Type B pancreatic cell (in vitro differentiated cells): ENCODE data around the gene PYGO2. TPM values are rescaled to one million over a fixed set of nuclear protein-coding genes. Genes with fewer than 3 reads are reported as not detected.

ENCODE experiments used
- DNase-seq: peaks from one replicate; pipeline ENCODE4 v3.0.0; 2021; ENCODE audit warnings: mixed read lengths; ENCODE audit not compliant: unreplicated experiment; ENCODE audit errors: extremely low spot score
- H3K27ac Mint-ChIP-seq: 2 replicates; pipeline ENCODE4 v1.8.0; 2021; ENCODE audit warnings: mild to moderate bottlenecking, mixed read lengths
- H3K27me3 Mint-ChIP-seq: 2 replicates; pipeline ENCODE4 v1.8.0; 2021; ENCODE audit warnings: mixed read lengths
- H3K36me3 Mint-ChIP-seq: 2 replicates; pipeline ENCODE4 v1.8.0; 2021; ENCODE audit warnings: mixed read lengths
- H3K4me1 Mint-ChIP-seq: one replicate; pipeline ENCODE4 v1.8.0; 2021; ENCODE audit warnings: mixed read lengths; ENCODE audit not compliant: unreplicated experiment
- H3K4me3 Mint-ChIP-seq: 2 replicates; pipeline ENCODE4 v1.8.0; 2021; ENCODE audit warnings: mild to moderate bottlenecking, mixed read lengths
- H3K9me3 Mint-ChIP-seq: 2 replicates; pipeline ENCODE4 v1.8.0; 2021; ENCODE audit warnings: mixed read lengths
- total RNA-seq: library from RNA; stranded (reverse); gene quantifications from 2 replicates; pipeline ENCODE4 v1.2.1, GENCODE V29; 2021; ENCODE audit warnings: low replicate concordance
- TF ChIP-seq, protein P1 (sequence below): fragments of 200-600 bp; sonication (generic); conservative IDR thresholded peaks from 2 replicates; pipeline ENCODE4 v1.5.0; 2021; ENCODE audit warnings: antibody characterized with exemption, mild to moderate bottlenecking

PYGO2 gene
- total RNA-seq, 1 donor from 2014 or later, result 49.0 TPM

GRCh38 chr1:154945160-154945961 is 16.2 kb downstream of the PYGO2 start:
- H3K27me3 Mint-ChIP-seq, result no peaks in the 10 kb centered on the region
- H3K36me3 Mint-ChIP-seq, result peaks cover 7% of the 10 kb centered on the region
- H3K27ac Mint-ChIP-seq, result peak overlapping the region; percentile 77
- no peaks in the 10 kb centered on the region for H3K9me3 Mint-ChIP-seq
- TF ChIP-seq, protein P1, sequence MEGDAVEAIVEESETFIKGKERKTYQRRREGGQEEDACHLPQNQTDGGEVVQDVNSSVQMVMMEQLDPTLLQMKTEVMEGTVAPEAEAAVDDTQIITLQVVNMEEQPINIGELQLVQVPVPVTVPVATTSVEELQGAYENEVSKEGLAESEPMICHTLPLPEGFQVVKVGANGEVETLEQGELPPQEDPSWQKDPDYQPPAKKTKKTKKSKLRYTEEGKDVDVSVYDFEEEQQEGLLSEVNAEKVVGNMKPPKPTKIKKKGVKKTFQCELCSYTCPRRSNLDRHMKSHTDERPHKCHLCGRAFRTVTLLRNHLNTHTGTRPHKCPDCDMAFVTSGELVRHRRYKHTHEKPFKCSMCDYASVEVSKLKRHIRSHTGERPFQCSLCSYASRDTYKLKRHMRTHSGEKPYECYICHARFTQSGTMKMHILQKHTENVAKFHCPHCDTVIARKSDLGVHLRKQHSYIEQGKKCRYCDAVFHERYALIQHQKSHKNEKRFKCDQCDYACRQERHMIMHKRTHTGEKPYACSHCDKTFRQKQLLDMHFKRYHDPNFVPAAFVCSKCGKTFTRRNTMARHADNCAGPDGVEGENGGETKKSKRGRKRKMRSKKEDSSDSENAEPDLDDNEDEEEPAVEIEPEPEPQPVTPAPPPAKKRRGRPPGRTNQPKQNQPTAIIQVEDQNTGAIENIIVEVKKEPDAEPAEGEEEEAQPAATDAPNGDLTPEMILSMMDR, result no peak
- no peak overlapping the region for H3K4me3 Mint-ChIP-seq
- H3K4me1 Mint-ChIP-seq, result peaks cover 20% of the 10 kb centered on the region
- no peak for DNase-seq

GRCh38 chr1:154944401-154945159 is 17.0 kb downstream of the PYGO2 start:
- Mint-ChIP-seq H3K27ac (peak overlapping the region; percentile 87), H3K4me1 (peaks cover 23% of the 10 kb centered on the region), H3K9me3 (no peaks in the 10 kb centered on the region), H3K36me3 (peaks cover 7% of the 10 kb centered on the region), H3K4me3 (peak overlapping the region; percentile 35), H3K27me3 (no peaks in the 10 kb centered on the region)
- DNase-seq, result no peak
- TF ChIP-seq, protein P1, result no peak

DNA sequence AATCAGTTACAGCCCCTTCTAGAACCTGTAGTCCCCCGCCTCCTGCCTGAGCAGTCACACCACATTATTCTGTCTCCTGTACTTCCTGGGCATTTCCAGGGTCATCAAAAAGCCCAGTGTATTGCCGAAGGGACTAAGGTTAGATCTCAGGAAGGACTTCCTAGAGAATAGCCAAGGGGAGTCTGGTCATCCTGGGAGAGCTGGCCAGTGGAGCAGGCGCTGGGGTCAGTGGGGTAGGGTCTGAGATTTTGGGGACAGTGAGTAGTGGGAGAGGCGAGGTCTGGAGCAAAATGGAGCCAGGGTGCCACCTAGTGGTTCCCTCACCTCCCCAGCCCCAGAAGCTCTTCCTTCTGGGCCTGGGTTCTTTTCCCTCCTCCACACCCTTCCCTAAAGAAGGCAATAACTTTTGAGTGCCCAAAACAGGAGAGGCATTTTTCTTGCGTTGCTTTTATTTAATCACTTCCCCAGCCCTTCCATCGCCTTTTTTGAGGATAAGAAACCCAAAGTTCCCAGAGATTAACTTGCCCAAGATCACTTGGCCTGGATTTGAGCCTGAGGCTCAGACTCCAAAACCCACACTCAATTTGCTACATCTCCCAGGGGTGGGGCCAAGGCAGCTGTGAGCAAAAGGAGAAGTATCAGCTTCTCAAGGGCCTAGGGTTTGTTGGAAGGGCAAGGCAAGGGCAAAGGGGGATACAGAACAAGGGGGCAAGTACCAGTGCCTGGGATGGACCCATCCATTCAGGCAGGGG is 17.8 kb downstream of the PYGO2 start:
- Mint-ChIP-seq H3K4me1 (peaks cover 29% of the 10 kb centered on the region), H3K4me3 (peak overlapping the region; percentile 22), H3K27ac (peak overlapping the region; percentile 87), H3K9me3 (no peaks in the 10 kb centered on the region), H3K36me3 (peaks cover 7% of the 10 kb centered on the region), H3K27me3 (no peaks in the 10 kb centered on the region)
- TF ChIP-seq, protein P1, result peak; percentile 87
- DNase-seq, result no peak

DNA sequence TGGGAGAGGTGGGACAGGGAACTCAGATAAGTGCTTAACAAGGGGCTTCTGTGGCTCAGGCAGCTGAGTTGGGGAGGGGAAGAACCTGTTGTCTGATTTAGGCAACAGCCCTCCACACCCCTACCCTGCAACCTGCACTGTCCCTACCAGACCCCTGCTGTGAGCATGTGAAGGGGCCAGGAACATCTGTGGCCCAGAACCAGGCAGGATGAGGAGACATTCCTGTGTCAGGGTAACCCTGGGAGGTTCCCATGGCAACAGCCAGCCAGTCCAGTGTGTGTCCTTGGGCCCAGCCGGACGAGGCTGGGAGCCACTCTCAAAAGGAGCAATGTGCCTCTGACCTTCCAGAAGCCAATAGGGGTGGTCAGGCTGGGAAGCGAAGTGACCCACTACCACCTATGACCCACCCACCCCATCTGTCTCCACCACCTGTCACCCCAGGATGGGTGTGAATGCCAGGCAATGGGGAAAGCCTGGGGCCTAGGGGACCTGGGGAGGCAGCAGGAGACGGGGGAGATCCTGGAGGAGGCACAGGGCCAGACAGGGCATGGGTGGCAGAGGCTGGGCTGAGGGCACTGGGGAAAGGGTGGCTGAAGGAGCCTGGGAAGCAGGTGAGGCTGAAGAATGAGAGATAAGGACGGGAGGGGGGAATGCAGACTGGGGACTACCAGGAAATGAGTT is 20.1 kb downstream of the PYGO2 start:
- Mint-ChIP-seq H3K27ac (peak overlapping the region; percentile 100), H3K27me3 (no peaks in the 10 kb centered on the region), H3K36me3 (peaks cover 4% of the 10 kb centered on the region), H3K9me3 (no peaks in the 10 kb centered on the region), H3K4me1 (peaks cover 44% of the 10 kb centered on the region), H3K4me3 (no peak overlapping the region)
- DNase-seq, result no peak
- TF ChIP-seq, protein P1, result no peak

GRCh38 chr1:154940651-154941194 is 20.9 kb downstream of the PYGO2 start:
- peaks cover 4% of the 10 kb centered on the region for H3K36me3 Mint-ChIP-seq
- peak overlapping the region; percentile 100 for H3K27ac Mint-ChIP-seq
- H3K9me3 Mint-ChIP-seq, result no peaks in the 10 kb centered on the region
- peaks cover 47% of the 10 kb centered on the region for H3K4me1 Mint-ChIP-seq
- H3K27me3 Mint-ChIP-seq, result no peaks in the 10 kb centered on the region
- DNase-seq, result no peak
- H3K4me3 Mint-ChIP-seq, result peak overlapping the region; percentile 53
- TF ChIP-seq, protein P1, result no peak
